ENCODE data around the gene CA11. TPM values are rescaled to one million over a fixed set of nuclear protein-coding genes. Genes with fewer than 3 reads are reported as not detected.
A peak's percentile ranks its signal among the peaks of the same experiment; 100 is the strongest.

CA11 gene
- total RNA-seq, 4 donors from 2014 or later, result 4.6 to 13.4 (median 6.3) TPM

DNA sequence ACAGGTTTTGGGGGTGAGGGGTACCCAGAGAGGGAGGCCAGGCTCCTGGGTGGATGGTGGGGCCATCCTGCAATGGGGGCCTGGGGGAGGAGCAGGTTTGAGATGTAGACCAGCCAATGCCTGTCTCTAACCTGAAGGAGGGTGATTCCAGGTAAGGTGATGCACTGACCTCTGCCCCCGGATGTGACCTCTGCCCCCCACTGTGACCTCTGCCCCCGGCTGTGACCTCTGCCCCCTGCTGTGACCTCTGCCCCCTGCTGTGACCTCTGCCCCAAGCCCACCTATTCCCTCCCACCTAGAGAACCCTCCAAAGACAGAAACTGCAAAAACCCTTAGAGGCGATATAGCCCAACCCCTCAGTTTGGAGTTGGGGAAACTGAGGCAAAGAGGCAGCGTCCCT lies 49.8 kb downstream of the CA11 start:
- H3K4me1 ChIP-seq, result no peaks in the 10 kb centered on the region
- intact Hi-C loops (cut with DNase I), result no loop called here
- no peaks in the 10 kb centered on the region for H3K9me3 ChIP-seq
- no peak for DNase-seq
- no peak overlapping the region for H3K27ac ChIP-seq
- H3K36me3 ChIP-seq, result no peaks in the 10 kb centered on the region
- H3K27me3 ChIP-seq, result no peaks in the 10 kb centered on the region
- no peak for TF ChIP-seq POLR2A (IDR thresholded peaks at IDR 0.05)
- TF ChIP-seq, protein P1, sequence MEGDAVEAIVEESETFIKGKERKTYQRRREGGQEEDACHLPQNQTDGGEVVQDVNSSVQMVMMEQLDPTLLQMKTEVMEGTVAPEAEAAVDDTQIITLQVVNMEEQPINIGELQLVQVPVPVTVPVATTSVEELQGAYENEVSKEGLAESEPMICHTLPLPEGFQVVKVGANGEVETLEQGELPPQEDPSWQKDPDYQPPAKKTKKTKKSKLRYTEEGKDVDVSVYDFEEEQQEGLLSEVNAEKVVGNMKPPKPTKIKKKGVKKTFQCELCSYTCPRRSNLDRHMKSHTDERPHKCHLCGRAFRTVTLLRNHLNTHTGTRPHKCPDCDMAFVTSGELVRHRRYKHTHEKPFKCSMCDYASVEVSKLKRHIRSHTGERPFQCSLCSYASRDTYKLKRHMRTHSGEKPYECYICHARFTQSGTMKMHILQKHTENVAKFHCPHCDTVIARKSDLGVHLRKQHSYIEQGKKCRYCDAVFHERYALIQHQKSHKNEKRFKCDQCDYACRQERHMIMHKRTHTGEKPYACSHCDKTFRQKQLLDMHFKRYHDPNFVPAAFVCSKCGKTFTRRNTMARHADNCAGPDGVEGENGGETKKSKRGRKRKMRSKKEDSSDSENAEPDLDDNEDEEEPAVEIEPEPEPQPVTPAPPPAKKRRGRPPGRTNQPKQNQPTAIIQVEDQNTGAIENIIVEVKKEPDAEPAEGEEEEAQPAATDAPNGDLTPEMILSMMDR (IDR thresholded peaks at IDR 0.05), result no peak
- H3K4me3 ChIP-seq (replicated peaks in 1 of 3), result no peak overlapping the region
- WGBS, 2 donors, result 90 to 92% methylated on average over 2 to 4 of the region's 4 CpGs

DNA sequence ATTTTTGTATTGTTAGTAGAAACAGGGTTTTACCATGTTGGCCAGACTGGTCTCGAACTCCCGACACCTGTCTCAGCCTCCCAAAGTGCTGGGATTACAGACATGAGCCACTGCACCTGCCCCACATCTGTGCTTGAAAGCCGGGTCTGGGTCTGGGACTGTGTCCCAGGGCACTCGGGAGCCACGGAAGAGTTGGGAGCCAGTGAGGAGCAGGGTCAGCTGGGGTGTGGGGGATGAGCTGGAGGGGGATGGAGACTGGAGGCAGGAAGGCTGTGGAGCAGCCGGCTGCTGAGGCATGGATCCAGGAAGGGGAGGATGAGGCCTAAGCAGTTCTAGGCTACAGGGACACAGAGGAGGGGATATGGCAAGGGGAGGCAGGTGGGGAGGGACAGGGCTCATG lies 50.2 kb downstream of the CA11 start:
- Histone ChIP-seq H3K9me3 (no peaks in the 10 kb centered on the region), H3K4me1 (no peaks in the 10 kb centered on the region), H3K36me3 (no peaks in the 10 kb centered on the region), H3K27ac (no peak overlapping the region), H3K4me3 (replicated peaks in 1 of 3) (no peak overlapping the region), H3K27me3 (no peaks in the 10 kb centered on the region)
- intact Hi-C loops (cut with DNase I), result no loop called here
- no peak for DNase-seq
- 72 to 88% methylated on average over 6 of the region's 6 CpGs for WGBS, 2 donors
- no peak for TF ChIP-seq POLR2A (IDR thresholded peaks at IDR 0.05)
- TF ChIP-seq, protein P1 (IDR thresholded peaks at IDR 0.05), result no peak

DNA sequence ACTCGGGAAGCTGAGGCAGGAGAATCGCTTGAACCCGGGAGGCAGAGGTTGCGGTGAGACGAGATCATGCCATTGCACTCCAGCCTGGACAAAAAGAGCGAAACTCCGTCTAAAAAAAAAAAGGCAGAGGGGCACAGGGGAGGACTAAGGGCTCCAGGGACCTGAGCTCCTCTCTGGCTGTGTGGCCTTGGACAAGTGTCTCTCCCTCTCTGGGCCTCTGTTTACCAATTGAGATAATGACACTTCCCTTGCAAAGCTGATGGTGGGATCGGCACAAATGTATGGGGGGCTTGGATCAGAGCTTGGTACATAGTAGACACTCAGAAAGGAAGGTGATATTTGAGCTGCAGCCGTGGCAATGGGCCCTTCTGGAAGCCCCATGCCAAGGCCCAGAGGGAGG lies 50.8 kb downstream of the CA11 start:
- no peak for DNase-seq
- TF ChIP-seq, protein P1 (IDR thresholded peaks at IDR 0.05), result no peak
- no peak for TF ChIP-seq POLR2A (IDR thresholded peaks at IDR 0.05)
- Histone ChIP-seq H3K4me3 (replicated peaks in 1 of 3) (no peak overlapping the region), H3K4me1 (no peaks in the 10 kb centered on the region), H3K27me3 (no peaks in the 10 kb centered on the region), H3K36me3 (no peaks in the 10 kb centered on the region), H3K9me3 (no peaks in the 10 kb centered on the region), H3K27ac (no peak overlapping the region)
- intact Hi-C loops (cut with DNase I), result no loop called here
- WGBS, 2 donors, result 89 to 92% methylated on average over 9 of the region's 9 CpGs

DNA sequence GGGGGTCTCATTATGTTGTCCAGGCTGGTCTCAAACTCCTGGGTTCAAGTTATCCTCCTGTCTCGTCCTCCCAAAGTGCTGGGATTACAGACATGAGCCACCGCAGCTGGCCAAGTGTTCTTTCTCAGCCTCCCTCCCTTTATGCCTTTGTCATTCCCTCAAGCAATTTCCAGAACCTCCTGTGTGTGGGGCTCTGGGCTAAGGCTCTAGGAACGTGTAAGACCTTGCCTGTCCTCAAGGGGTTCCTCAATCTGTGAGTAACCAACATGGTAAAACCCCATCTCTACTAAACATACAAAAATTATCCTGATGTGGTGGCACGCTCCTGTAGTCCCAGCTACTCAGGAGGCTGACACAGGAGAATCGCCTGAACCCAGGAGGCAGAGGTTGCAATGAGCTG lies 55.0 kb downstream of the CA11 start:
- Histone ChIP-seq H3K4me1 (peaks cover 0 to 3% of the 10 kb centered on the region in 2 donors), H3K27ac (no peak overlapping the region), H3K27me3 (no peaks in the 10 kb centered on the region), H3K36me3 (no peaks in the 10 kb centered on the region), H3K9me3 (no peaks in the 10 kb centered on the region), H3K4me3 (replicated peaks in 1 of 3) (no peak overlapping the region)
- 85 to 90% methylated on average over 5 of the region's 5 CpGs for WGBS, 2 donors
- intact Hi-C loops (cut with DNase I), result no loop called here
- TF ChIP-seq, protein P1 (IDR thresholded peaks at IDR 0.05), result no peak
- TF ChIP-seq POLR2A (IDR thresholded peaks at IDR 0.05), result no peak
- DNase-seq, result no peak

- H3K27ac ChIP-seq, result no peak overlapping the region
- no peaks in the 10 kb centered on the region for H3K9me3 ChIP-seq
- no peaks in the 10 kb centered on the region for H3K36me3 ChIP-seq
- DNase-seq, result peak; percentile 91 to 93
- intact Hi-C loops (cut with DNase I), result loop anchor here (5.0 kb wide), 1 partner anchor 82 kb away; no protein-coding TSS in a partner anchor
- H3K4me1 ChIP-seq, result peaks cover 0 to 6% of the 10 kb centered on the region in 2 donors
- no peaks in the 10 kb centered on the region for H3K27me3 ChIP-seq
- TF ChIP-seq, protein P1 (IDR thresholded peaks at IDR 0.05), result peak; percentile 66 to 96 (median 92)
- TF ChIP-seq POLR2A (IDR thresholded peaks at IDR 0.05), result no peak
- H3K4me3 ChIP-seq (replicated peaks in 1 of 3), result peak overlapping the region in 1 of 3 donors; percentile 24
- WGBS, 2 donors, result 6% methylated on average over 34 to 35 of the region's 36 CpGs
These were observed 57.2 kb downstream of the CA11 start for GRCh38 chr19:48588670-48589401.
